H1 (cell line): Measurements from ENCODE around the gene ZNF462. TPM values are rescaled to one million over a fixed set of nuclear protein-coding genes. Genes with fewer than 3 reads are reported as not detected.
A peak's percentile ranks its signal among the peaks of the same experiment; 100 is the strongest.

Experiments used
- CHD1 ChIP-seq: IDR thresholded peaks from 2 replicates; pipeline ENCODE4 v1.6.1; 2012; ENCODE audit warnings: low read depth, low read length, improper control_type of control experiment
- CTCF ChIP-seq, 3 experiments: IDR thresholded peaks; 1 replicate in 2 of 3; 2 replicates in 1 of 3; pipeline versions ENCODE4 v1.5.1 to v1.6.1; 2011; ENCODE audit warnings: low read length in 3 of 3, mild to moderate bottlenecking in 3 of 3, inconsistent platforms in 2 of 3, low read depth in 1 of 3, moderate library complexity in 1 of 3; ENCODE audit not compliant: insufficient read depth in 1 of 3; ENCODE audit errors: control extremely low read depth in 1 of 3
- E2F6 ChIP-seq: IDR thresholded peaks from 2 replicates; pipeline ENCODE4 v1.6.1; 2012; ENCODE audit warnings: inconsistent platforms
- EP300 ChIP-seq, 2 experiments: IDR thresholded peaks; 1 replicate in 1 of 2; 2 replicates in 1 of 2; pipeline ENCODE4 v1.6.1; 2011 to 2012; ENCODE audit warnings: low read depth in 2 of 2, low read length in 2 of 2, mild to moderate bottlenecking in 2 of 2, borderline replicate concordance in 1 of 2, inconsistent platforms in 1 of 2, moderate library complexity in 1 of 2
- PHF8 ChIP-seq: fragments of 200-600 bp; sonication (generic); conservative IDR thresholded peaks from 2 replicates; pipeline ENCODE4 v1.7.1; 2012; ENCODE audit warnings: low read depth, mild to moderate bottlenecking, inconsistent platforms, low read length, moderate library complexity
- TAF1 ChIP-seq: IDR thresholded peaks from 2 replicates; pipeline ENCODE4 v1.6.1; 2011; ENCODE audit warnings: mild to moderate bottlenecking, low read depth, low read length
- TAF7 ChIP-seq: optimal IDR thresholded peaks from 2 replicates; pipeline ENCODE3; 2011; ENCODE audit warnings: low read depth, mild to moderate bottlenecking, inconsistent platforms, low read length, moderate library complexity, borderline replicate concordance
- USF2 ChIP-seq: IDR thresholded peaks from 2 replicates; pipeline ENCODE4 v1.6.1; 2011; ENCODE audit warnings: low read length, improper control_type of control experiment
- polyA plus RNA-seq, 7 experiments: library from polyadenylated mRNA; depleted of rRNA in 3 of 7; stranded (reverse) in 5 of 7; unstranded in 2 of 7; fragments of >200 nt in 5 of 7; fragments of 200-250 nt in 2 of 7; gene quantifications; 1 replicate in 5 of 7; 2 replicates in 1 of 7; 4 replicates in 1 of 7; pipeline versions ENCODE4 v1.2.1 to v1.2.3, GENCODE V29; 2011 to 2013; ENCODE audit warnings: missing spikeins in 2 of 7, mixed read lengths in 2 of 7
- total RNA-seq: library from RNA; stranded (reverse); fragmentation: NEBNext Ultra II Directional; extraction: Animal tissue kit (Norgen Biotek cat#: 25700); gene quantifications from 2 replicates; pipeline ENCODE4 v1.2.1, GENCODE V29; 2021

ZNF462 gene
- total and polyA plus RNA-seq, 2 of the 8 experiments (the other 6 are each of a cell fraction or from before 2014, with no cell fraction given): 30.0 to 163 TPM

GRCh38 chr9:106862821-106863720 lies at the start of gene ZNF462 (continued):
- TF ChIP-seq USF2: no peak
- TF ChIP-seq TAF1: peak; percentile 16; the same call in 1 of the 2 replicates
- no peak for TF ChIP-seq CHD1
- peak; percentile 53 for TF ChIP-seq TAF7
- no peak for TF ChIP-seq E2F6
- TF ChIP-seq EP300 (IDR thresholded peaks at IDR 0.05; ENCODE audit: borderline replicate concordance in 1 of 2, low read depth in 2 of 2, low read length in 2 of 2): peak in 1 of 2 experiments; percentile 48; a peak in 1 of 3 replicates
- peak; percentile 26; the same call in 1 of the 2 replicates for TF ChIP-seq PHF8
- TF ChIP-seq CTCF (IDR thresholded peaks at IDR 0.05; ENCODE audit: control extremely low read depth in 1 of 3, insufficient read depth in 1 of 3, low read depth in 1 of 3, low read length in 3 of 3): no peak
